Subcutaneous adipose tissue (tissue), 4 donors: ENCODE measurements around the gene CPPED1. TPM values are rescaled to one million over a fixed set of nuclear protein-coding genes. Genes with fewer than 3 reads are reported as not detected.

Experiments
- small RNA-seq: library from RNA; depleted of rRNA; stranded (forward); fragments of <200 nt; gene quantifications from one replicate; pipeline ENCODE3, GENCODE V24; 2016
- total RNA-seq, 4 donors: library from RNA; depleted of rRNA; stranded (reverse); fragments of >200 nt; gene quantifications; one replicate each; pipeline ENCODE4 v1.1.0, GENCODE V29; 2016
- TF ChIP-seq, protein P1 (sequence below): fragments of 450-650 bp; IDR thresholded peaks from one replicate; pipeline ENCODE4 v1.5.1; 2016; ENCODE audit warnings: low read depth, mild to moderate bottlenecking, control low read depth, antibody characterized with exemption, moderate library complexity

The CPPED1 gene
- total RNA-seq, 4 donors from 2014 or later: 15.3 to 32.0 (median 23.3) TPM

DNA sequence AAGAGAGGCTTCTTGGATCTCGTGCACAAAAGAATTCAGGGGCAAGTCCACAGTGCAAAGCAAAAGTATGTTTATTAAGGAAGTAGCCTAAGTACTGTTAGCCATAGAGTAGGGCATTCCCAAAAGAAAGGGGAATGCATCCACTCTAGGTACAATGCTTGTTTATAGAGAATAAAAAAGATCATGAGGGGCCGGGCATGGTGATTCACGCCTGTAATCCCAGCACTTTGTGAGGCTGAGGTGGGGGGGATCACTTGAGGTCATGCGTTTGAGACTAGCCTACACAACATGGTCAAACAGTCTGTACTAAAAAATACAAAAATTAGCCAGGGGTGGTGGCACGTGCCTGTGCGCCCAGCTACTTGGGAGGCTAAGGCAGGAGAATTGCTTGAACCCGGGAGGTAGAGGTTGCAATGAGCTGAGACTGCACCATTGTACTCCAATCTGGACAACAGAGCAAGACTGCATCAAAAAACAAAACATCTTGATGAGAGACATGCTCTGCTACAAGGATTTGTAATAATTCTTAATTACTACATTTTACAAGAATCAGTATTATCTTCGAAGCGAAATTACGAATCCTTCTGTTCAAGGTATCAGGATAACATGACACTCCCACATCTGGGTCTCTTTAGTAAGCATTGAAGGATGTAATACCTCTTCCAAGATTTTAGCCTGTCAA is 191.6 kb downstream of the CPPED1 start:
- TF ChIP-seq, protein P1, sequence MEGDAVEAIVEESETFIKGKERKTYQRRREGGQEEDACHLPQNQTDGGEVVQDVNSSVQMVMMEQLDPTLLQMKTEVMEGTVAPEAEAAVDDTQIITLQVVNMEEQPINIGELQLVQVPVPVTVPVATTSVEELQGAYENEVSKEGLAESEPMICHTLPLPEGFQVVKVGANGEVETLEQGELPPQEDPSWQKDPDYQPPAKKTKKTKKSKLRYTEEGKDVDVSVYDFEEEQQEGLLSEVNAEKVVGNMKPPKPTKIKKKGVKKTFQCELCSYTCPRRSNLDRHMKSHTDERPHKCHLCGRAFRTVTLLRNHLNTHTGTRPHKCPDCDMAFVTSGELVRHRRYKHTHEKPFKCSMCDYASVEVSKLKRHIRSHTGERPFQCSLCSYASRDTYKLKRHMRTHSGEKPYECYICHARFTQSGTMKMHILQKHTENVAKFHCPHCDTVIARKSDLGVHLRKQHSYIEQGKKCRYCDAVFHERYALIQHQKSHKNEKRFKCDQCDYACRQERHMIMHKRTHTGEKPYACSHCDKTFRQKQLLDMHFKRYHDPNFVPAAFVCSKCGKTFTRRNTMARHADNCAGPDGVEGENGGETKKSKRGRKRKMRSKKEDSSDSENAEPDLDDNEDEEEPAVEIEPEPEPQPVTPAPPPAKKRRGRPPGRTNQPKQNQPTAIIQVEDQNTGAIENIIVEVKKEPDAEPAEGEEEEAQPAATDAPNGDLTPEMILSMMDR: no peak

DNA sequence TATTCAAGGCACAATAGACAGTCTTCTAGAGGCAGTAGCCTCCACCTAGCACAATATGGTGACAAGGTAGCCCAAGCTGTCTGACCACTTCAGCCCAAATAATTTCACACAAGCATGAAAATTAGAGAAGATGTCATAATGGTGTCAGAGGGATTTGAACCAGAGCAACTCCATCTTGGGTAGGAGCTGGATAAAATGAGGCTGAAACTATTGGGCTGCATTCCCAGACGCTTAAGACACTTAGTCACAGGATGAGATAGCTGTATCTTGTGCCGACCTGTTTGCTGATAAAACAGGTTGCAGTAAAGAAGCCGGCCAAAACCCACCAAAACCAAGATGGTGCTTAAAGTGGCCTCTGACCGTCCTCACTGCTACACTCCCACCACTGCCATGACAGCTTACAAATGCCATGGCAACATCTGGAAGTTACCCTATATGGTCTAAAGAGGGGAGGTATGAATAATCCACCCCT is 192.6 kb downstream of the CPPED1 start:
- TF ChIP-seq, protein P1: no peak

GRCh38 chr16:12609937-12610699 is 193.6 kb downstream of the CPPED1 start:
- TF ChIP-seq, protein P1: no peak

Small RNAs within 50 kb of the gene (small RNA-seq; reads per million reads assigned to genes)
- not detected for gene MIR4718
- gene RF00443: not detected

Other genes with a start within 250 kb of the CPPED1 start
- gene SHISA9, start 97.7 kb upstream of the CPPED1 start, total RNA-seq: under 1 TPM in 3 of 4 donors, not detected in 1; under 0.01 to 0.19 (median 0.17) TPM